GM19240 (cell line): ENCODE results near the gene LRP8.

Source experiments
- DNase-seq: peaks from one replicate; pipeline ENCODE4 v3.0.0; 2011; ENCODE audit warnings: low spot score; ENCODE audit not compliant: insufficient read length

LRP8 gene

DNA sequence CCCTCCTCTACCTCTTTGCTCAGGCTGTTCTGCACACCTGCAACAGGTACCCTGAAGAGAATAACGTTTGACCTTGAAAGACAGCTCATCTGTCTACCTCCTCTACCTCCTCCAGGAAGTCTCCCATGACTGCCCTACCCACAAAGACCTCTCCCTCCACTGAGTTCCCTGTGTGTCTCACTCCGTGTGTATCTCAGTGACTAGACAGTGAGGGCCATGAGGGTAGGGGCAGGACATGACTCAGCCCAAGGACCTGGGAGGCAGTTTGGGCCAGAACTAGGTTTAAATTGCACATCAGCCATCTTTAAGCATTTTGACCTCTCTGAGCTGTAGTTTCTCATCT is 32.0 kb upstream of the LRP8 start:
- DNase-seq = no peak

DNA sequence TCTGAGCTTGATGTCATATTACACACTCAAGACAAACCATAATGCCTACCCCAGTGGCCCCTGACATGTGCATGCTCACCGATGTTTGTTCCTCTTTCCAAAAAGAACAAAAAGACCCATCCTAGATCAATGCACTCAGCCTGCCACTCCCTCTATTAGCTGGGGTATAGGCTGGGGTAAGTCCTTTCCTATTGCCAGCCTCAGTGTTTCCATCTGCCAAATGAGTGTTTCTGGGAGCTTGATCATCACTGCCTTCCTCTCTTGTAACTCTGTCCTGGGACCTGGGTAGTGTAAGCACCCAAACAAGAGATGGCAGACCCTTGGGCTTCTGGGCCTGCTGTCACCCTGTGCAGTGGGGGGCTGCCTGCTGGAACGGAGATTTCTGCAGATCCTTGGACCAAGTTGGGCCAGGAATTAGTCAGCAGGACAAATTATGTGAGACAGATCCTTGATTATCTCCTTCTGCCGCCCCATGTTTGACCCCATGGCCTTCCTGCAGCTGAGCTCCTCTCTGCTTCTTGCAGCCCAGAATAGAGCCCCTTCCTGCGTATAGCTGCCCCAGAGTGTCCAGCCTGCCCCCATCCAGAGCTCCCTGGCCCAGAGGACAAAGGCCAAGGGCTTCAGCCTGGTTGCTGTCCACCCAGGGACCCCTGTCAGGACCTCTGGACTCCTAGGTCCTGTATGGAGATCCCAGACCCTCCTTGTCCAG is 31.5 kb upstream of the LRP8 start:
- no peak for DNase-seq

DNA sequence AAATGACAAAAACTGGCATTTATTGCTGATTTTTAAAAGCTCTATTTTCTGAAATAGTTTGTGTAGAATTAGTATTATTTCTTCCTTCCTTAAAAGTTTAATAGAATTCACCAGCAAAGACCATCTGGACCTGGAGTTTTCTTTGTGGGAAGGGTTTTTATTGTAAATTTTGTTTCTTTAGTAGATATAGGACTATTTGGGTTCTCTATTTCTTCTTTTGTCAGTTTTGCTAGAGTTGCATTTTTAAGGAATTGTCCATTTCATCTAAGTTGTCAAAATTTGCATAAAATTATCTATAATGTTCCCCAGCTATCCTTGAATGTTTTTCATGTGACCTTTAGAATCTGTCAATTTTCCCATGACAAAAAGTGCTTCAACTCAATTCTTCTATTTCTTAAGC is 28.8 kb upstream of the LRP8 start:
- no peak for DNase-seq

DNA sequence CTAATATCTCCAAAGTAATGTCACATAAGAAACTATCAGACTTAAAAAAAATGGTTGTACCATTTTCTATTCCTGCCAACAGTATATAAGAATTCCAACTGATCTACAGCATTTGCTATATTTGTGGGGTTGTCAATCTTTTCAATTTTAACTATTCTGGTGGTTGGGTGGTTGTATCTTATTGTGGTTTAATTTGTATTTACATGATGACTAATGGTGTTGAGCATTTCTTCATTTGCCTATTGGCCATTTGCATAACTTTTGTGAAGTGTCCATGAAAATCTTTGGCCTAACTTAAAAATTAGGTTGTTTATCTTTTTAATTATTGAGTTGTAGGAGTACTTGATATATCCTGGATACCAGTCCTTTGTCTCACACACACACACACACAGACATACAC is 26.2 kb upstream of the LRP8 start:
- no peak for DNase-seq

DNA sequence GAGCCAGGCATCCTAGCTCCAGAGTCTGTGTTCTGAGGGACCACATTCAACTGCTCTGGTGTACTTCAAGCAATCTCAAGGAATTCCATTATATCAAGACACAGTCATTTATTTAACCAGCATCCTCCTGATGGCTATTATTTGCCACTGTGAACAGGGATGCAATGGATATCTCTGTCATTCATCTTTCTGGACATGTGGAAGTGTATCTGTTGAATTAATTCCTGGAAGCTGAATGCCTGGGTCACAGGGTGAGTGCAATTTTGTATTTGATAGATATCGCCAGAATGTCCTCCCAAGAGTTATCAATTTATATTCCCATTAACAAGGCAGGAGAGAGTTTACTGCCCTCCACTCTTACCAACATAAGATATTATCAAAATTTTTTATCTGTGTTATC is 24.7 kb upstream of the LRP8 start:
- DNase-seq = no peak

DNA sequence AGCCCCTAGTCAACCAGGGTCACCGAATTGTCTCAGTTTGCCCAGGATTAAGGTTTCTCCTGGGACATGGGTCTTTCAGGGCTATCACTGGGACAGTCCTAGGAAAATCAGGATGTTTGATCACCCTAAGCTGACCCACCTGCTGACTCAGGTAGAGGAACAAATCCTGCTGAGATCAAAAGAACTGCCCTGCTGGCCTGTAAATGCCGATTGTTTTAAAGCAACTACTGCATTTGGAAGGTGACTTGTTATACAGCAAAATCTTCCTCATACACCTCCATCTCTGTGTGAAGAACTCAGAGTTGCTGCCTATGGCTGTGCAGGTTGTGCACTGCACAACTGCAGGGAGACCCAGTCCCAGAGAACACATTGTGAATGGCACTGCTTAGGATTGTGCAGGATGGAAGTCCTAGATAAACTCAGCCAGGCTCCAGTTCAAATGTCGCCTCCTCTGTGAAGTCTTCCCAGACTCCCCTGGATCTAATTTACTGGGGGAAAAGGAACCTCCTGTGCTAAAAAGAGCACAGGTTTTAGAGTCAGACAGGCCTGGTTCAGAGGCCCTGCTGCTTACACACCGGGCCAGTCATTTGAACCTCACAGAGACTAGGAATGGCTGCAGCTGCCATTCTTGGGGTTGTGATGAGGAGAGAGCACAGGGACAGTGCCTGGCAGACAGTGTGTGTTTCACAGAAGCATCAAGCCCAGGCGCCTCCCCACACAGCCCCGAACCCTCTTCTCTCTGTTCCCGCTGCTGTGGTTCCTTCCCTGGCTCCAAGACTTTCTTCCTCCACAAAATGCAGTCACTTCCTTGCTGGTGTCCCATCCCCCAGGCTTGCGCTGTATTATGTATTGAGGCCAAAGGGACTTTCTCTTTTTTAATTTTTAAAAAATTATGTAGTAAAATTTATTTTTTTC is 23.2 kb upstream of the LRP8 start:
- DNase-seq = no peak

DNA sequence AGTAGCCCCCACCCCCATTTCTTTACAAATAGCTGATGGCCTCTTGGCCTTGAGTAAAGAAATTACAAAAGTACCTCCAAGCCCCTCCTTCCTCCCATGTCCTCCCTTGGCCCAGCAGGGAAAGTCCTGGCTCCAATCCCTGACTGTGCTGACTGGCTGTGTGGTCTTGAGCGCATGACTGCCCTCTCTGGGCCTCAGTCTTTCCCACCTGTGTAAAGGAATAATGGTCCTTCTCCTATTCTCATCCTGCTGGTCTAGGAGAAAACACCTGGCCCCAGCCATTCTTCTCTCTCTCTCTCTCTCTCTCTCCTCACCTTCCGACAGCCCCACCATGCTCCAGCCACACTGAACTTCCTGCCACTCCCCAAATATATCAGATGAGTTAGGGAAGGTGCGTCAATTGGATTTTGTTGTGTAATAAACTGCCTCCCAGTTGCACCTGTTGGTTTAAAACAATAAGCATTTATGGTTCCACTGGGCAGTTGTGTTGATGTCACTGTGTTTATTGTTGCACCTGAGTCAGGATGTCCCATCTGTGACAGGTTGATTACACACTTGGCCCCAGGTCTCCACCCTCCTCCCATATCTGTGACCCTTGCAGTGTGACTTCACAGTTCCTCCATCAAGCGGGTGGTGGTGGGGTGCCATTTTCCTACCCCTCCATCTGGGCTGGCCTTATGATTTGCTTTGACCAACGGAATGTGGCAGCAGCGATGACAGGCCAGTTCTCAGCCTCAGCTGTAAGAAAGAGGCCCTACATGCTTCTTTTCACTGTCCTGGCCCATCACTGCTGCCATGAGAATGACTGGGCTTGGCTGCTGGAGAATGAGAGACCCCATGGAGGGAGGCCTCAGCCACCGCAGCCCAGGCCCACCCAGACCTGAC is 22.3 kb upstream of the LRP8 start:
- DNase-seq = no peak

DNA sequence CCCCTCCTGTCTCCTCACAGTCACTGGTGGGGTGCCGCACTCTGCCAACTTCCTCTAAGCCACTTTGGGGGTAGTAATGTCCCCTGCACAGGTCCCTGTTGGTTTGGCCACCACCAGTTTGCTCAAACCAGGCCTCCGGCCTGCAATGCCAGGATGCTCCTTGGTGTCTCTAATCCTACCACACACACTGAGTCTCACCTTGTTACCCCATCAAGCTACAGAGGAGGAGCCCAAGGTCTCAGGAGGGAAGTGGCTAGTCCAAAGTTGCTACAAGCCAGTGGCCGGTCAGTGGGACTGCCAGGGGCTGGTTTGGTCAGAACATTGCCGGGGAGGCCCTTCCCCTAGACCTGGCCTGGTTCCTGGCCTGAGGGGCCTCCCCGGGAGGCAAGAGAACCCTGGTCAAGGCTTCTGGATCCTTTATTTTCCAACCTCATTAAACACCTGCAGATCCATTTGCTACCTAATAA is 21.5 kb upstream of the LRP8 start:
- DNase-seq = no peak

DNA sequence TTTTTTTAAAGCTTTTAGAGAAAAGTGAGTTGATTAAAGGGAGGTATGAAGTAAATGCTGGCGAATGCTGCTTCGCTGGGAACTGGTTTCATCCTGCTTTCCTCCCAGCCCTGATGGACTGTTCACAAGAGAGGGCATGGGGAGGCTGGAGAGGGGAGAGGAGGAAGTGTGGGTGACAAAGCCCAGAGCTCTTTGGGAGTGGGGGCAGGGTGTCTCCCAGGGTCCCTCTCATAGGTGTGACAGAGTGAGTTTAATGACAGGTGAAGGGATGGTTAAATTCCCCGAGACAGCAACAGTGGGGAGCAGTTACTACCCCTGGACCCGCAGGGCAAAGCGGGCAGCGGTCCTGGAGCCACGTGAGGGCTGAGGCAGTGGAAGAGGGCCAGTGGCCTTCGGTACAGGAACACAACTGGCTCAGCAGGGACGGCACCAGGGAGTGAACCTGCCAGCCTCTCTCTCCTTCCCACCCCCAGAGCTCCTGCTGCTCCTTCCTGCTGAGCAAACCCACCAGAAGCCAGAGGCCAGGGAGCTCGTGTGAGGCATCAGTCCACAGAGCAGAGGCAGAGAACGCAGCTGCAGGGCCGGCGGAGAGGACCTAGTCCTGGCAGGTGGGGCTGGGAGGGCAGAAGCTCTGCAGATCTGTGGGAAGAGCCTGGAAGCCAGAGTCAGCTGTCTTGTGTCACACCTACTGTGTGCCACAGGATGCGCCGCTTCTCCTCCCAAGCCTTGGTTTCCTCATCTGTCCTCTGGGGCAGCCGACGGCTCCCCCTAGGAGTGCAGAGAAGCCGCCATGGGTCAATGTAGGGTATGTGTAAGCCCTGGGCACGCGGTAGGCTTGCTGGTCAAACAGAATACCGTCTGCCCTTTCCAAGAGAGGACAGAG is 20.9 kb upstream of the LRP8 start:
- DNase-seq = no peak

DNA sequence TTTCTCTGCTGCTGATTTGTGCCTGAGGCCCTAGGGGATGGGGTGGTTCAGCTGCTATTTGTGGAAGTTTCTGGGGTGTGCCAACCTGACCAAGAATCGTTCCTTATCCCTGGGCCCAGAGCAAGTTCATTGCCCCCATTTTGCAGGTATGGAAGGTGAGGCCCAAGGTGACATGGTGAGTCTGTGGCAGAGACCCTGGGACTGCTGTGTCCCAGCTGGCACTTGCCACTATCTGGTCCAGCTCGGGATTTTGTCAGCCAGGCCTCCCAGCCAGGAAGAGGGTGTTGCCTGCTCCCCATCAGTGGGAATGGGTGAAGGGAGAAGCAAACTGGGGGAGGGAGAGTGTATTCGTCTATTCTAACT is 18.9 kb upstream of the LRP8 start:
- no peak for DNase-seq

DNA sequence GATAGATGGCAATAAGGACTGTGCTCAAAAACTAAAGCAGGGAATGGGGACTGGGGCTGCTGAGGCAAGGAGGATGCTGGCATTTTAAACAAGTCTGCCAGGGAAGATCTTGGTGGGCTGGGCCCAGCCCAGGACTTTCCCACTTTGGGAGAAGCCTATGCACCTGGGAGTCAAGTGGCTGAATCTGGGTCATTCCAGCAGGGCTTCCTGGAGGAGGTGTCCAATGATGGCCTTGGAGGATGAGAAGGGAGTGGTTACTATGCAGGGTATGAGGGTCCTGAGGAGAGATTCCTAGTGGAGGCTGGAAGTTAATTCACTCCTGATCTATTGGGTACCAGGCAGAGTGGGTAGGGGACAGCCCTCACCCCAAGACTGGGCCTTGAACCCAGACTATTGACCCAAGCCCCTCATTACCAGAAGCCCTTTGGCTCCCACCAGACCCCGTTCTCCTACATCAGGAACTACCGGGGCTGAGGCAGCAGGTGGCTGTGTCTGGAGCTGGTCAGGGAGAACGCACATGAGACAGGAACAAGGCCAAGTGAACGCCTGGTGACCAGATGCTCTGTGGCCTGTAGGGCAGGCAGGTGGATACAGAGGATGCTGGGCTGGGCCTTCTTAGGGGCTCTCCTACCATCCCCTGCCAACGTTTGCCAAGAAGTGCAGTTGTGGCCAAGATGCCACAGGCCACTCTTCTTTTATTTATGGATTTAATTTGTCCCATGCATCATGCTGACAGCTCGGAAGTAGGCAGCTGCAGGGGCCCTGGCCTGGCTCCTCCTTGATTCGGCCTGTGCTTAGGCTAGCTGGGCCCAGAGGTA is 18.3 kb upstream of the LRP8 start:
- DNase-seq = no peak

DNA sequence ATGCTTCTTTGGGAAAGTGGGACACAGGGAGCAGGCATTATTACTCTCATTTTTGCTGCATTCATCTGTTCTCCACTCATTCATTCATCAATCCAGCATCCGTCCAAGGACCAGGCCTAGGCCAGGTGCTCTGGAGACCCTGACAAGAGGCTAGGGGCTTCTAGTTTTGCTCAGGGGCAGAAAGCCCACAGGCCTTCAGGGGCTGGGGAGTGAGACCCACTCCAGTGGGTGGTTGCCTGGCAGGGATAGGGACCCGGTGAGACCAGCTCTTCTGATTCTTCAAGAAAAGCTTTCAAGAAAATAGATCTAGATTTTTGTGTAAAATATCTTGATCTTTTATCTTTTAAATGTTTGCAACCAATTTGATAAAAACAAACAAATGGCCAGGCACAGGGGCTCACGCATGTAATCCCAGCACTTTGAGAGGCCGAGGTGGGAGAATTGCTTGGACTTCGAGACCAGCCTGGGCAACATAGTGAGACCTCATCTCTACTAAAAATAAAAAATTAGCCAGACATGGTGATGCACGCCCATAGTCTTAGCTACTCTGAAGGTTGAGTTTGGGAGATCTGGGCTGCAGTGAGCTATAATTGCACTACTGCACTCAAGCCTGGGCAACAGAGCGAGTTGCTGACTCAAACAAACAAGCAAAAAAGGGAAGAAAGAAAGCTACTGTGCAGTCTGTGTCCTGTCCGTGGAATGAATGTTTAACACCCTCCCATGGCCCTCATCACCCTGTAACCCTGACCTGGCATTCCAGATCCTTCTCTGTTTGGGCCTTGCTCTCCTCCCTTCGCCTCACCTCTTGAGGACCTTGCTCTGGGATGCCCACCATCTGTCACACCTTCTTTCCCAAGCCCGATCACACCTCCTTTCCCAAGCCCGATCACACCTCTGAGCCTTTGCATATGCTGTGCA is 17.3 kb upstream of the LRP8 start:
- no peak for DNase-seq

DNA sequence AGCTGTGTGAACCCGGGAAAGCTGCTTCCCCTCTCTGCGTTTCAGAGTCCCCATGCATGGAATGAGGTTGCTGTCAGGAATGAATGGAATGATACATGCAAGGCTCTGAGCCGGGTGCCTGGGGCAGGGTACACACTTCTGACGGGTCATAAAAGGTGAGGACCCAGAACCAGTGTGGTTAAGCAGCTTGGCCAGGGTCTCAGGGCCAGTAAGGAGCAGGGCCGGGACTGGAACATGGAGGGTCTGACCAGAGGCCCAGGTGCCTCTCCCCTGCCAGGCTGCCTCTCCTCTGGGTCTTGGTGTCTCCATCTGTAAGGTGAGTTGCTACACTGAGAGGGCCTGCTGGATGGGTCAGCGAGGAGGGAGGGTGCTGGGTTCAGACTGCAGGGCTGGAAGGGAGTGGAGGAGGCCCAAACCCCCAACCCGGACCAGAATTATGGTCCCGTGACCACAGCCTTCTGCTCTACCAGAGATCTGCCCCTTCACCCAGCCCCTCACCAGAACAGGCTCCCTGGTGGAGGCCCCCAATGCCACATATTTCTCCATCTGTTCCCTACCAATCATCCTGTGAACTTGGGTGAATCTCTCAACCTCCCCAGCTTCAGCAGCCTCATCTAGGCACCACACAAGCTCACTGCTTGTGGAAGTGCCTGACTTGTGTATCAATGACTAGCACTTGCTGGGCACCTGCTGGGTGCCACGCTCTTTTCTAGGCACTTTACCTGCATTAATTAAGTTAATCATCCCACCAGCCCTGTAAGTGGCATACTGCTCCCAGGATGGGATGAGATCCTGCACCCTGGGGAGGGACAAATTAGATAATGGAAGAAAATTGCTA is 16.2 kb upstream of the LRP8 start:
- DNase-seq = no peak

DNA sequence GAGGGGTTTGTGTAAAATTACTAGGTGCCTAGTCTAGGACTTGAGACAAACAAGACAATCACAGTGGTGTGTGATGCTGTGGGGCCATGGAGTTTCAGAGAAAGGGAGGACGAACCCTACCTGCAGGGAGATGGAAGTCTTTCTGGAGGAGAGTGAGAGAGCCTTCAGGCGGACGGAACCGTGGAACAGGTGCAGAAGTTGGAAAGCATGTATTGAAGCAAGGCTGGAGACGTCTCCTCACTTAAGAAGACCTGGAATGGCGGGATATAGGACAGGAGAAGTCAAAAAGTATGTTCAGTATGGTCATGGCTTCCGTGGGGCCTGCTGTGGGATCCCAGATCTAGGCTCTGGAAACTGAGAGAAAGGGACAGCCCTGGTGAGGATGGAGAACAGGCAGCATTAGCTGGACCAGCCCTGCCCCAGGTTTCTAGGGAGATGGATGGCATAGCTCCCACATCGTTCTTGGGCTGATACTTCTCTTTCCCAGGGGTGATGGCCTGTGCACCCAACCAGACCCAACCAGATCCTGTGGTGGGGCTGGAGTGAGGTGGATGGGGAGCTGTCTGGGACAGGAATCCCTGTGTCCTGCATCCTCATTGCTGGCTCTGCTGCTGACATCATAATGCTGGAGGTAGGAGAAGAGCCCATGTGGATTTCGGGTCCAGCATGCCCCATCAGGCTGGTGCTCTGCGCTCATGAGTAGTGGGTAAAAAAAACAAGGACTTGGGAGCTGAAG is 15.0 kb upstream of the LRP8 start:
- no peak for DNase-seq

DNA sequence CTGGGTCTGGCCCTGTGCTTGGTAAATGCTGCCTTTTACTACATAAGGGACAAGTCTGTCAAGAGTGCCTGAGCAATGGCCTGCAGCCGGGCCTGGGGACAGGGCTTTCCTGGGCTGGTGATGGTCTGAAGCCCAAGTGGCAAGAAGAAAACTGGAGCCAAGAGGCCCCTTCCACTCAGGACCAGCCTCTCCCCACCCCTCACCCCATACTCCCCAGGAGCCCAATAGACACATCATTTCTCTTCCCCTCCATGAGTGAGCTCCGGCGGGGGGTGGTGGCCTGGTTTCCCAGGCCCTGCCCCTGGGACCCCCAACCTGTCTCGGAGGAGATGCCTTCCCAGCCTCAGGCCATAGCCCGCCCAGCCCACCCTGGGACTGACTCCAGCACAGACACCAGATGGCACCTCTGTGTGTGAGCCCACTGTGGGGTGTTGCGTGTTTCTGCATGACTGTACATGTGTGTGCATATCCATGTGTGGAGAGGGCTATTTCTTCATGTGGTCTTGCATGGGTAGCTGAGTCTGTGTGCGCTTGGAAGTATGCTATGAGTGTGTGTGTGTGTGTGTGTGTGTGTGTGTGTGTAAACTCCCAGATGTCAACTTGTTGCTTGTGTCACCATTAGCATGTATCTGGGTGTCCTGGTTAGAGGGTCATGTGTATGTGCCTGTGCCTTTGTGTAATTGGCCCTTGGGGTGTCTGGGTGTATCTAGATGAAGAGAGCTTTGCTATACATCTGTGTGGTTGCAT is 14.3 kb upstream of the LRP8 start:
- DNase-seq = no peak

DNA sequence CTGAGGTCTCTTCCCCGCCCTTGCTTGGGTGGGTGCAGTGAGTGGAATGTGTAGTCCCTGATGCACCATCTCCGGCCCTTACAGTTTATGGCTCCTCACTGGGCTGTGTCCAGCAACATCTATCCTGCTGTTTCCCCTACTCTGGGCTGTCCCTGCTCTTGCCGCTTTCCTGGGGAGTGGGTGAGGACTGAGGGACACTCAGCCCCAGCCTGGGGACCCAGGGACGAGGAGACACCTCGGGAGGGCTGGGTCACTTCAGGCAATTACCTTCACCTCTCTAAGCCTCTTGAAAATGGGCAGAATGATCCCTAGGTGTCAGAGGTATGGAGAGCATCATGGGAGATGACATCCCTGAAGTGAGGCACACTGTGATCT is 13.6 kb upstream of the LRP8 start:
- no peak for DNase-seq
